HG02981 (cell line): ENCODE data around the gene SUN2.

Experiments
- ATAC-seq: cut with Tn5 transposase; IDR thresholded peaks from one replicate; pipeline ENCODE4 v1.9.1; 2021; ENCODE audit warnings: mild to moderate bottlenecking, moderate library complexity; ENCODE audit not compliant: unreplicated experiment

Gene SUN2

DNA sequence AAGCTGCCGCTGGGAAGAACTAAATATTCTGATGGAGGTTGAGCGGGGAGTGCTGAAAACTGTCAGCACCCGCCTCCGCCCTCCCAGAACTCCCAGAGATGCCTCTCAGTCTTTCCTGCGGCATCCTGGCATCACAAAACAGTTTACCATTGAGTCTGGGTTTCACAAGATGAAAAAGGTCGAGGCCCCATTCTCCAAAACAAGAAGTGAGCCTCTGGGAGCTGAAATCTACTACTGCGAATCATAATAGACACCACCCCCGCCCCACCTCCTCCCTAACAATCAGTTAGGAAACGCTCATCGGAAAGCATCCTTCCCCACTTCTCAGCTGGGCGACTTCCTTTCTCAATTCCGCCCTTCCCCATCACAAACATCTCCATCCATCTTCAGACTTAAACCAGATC lies 1.0 kb downstream of the SUN2 start:
- ATAC-seq: no peak

DNA sequence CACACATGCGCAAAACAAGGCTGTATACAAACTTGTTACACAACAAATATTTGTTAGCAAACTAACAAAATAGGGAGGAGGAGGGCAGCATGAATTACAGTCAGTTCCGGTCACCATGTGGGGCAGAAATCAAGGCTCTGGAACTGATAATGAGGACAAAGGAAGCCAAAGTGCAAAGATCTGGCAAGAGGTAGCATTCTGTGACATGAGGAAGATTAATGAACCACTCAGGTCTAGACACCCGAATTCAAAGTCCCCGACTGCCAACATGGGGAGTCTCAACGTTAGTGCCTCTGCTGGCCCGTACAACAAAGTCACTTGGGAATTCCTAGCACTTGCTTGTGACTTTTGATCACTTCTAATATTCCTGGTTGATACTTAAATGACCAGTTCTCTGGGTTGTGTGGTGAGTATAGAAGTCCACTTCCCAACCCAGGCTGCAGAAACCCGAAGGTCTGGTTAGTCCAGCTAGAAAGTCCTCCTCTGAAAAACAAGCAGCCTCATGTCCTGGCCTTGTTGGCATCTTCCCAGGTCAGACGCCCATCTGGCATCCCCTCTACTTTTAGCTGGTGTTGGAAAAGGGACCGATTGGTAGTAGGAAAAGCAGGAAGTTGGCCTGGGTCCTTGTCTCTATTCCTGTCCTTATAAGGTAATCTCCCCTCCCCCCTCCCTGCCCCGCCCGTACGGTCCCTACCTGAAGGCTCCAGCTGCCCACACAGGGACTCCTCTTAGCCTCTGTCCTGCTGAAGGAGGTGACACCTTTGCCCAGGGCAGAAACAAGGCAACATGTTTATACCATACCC lies 1.6 kb downstream of the SUN2 start:
- ATAC-seq: no peak

DNA sequence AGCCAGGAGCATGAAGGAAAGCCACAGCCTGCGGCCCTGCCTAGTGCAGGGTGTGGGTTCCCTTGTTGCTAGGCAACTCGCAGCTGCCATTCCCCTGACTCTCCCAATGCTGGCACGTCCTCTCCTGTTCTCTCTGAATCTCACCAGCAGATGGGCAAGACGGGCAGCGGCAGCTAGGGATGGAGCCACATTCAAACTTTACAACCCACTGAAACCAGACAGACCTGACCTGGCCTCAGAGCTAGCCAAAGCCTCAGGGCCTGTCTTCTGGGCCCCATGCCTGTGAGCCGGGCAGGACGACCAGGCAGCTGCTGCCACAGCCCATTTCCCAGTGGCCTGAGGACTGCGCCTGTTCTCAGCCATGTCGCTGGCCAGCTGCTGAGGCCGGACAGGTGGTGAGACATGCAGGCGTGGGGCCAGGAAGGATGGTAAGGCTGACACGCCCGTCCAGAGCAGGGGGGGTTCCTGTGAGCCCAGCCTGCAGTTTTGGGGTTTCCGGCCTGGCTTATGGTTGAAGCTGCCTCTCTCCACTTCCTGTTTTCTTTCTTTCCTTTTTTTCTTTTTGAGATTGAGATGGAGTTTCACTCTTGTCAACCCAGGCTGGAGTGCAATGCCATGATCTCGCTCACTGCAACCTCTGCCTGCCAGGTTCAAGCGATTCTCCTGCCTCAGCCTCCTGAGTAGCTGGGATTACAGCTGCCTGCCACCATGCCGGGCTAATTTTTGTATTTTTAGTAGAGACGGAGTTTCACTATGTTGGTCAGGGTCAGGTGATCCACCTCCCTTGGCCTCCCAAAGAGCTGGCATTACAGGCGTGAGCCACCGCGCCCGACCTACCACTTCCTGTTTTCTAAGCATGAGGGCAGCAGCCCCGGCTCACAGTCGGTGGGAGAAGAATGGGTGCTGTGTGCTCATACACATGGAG lies 4.1 kb downstream of the SUN2 start:
- ATAC-seq: peak; percentile 42

DNA sequence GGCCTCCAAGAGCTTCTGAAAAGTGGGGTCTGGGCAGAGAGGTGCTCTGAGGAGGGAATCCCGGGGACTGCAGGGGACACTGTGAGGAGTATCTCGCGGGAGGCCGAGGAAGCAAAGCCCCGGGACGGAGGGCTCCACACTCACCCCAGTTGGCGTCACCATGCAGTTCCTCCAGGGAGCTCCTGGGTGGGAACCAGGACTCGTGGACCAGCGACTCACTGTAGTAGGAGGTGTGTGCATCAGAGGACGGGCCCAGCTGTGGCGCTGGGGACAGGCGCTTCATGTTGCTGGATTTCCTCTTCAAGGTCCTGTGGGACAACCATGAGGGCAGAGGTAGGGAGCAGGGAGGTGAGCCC lies 4.8 kb downstream of the SUN2 start:
- no peak for ATAC-seq

DNA sequence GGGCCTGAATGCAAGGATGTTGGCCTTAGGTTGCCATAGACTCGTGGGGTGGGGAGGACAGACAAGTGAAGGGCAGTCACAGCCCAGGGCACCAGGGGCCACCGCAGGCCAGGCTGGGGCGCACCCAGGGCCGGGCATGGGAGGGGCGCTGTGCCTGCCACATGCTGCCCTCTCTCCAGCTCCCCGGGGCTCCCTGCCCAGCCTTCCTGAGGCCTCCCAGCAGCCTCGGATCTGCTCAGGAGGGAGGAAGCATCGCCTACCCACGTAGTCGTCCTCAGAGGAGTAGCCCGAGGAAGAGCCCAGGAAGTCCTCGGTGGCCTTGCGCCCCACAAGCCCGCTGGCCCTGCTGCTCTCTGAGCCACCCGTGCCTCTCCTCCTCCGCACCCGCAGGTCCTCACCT lies 5.2 kb downstream of the SUN2 start:
- ATAC-seq: no peak

DNA sequence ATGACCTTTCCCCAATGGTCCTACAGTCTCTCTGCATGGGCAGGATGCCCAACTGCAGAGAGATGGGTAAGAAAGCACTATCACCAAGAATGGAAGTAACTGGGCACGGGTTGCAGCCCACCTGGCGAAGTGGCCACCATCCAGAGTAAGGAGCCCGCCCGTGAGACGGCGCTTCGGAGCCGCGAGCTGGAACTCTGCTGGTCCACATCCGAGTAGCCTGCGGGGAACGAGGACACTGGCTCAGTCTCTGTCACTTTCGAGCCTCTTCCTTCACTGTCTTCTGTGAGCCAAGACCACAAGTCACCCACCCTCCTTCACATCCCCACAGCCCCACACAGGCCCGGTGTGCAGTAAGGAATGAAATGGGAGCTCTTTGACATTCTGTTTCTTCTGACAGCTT lies 5.7 kb downstream of the SUN2 start:
- no peak for ATAC-seq

DNA sequence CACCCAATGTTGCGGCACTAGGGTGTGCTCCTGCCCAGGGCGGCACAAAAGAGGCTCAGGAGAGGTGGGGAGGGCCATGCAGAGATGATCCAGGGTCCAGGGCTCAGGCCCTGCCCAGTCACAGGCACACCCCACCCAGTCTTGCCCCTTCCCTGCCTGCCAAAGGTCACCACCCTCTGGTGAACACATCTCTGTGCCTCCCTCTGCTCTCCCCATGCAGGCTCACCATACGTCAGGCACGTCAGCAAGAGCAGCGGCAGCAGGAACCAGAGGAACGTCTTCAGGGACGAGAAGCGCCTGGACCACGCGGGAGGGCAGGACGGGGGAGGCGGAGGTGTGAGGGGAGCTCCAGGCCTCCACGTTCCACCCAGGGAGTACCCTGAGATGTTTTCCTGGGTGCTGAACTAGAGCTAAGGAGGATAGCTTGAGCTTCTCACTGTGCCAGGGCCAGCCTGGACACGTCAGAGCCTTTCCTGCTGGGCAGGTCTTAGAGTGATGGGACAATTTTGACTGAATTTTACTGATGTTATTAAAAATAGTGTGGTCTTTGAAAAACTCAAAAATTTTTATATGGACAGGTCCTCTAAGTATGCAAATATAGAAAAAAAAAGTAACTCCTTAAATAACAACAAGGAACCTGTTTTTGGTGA lies 7.2 kb downstream of the SUN2 start:
- no peak for ATAC-seq

DNA sequence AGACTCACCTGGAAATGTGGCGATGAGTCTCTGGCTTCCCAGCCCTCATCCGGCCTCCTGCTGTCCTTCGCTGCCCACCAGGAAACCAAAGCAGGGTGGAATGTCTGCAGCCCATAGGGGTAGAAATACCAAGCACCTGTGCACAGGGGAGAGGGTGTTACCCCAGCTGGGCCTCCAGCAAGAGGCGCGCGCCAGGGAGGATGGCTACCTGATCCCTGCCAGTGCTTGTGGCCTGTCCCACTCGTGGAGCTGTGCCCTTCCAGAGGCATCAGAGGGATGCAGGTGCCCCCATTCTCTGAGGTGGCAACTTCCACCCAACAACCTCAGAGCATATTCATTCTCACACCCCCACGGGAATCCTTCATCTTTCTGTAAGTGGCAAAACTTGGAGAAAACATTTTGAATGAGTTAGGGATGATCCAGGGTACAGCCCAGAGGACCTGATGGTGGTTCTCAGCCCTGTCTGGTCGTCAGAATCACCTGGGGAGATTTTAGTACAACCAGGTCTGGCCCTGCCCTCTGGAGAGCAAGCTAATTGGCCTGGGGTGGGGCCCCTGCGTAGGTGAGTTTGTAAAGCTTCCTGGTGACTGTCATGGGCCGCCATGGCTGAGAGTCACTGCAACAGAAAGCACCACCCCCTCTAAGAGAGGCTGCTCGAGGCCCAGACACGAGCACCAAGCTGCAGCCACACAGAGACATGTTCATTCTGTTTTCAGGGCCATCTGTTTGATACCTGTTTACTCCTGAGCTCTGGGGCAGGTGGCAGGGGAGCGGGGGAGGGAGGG lies 9.9 kb downstream of the SUN2 start:
- ATAC-seq: no peak

DNA sequence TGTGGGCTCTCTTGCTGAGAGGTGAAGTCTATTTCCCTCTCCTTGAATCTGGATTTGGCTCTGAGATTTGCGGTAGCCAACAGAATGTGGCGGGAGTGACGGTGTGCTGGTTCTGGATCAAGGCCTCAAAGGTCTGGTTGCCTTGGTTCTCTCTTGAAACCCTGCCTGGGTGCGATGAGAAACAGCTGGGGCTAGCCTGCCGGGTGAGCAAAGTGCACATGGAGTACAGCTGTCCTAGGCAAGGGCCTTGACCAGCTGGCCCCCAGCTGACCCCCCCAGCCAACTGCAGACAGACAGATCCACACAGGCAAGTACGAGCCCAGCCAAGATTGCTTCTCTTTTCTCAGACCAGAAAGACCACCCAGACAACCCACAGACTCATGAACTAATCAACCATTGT lies 10.8 kb downstream of the SUN2 start:
- no peak for ATAC-seq

DNA sequence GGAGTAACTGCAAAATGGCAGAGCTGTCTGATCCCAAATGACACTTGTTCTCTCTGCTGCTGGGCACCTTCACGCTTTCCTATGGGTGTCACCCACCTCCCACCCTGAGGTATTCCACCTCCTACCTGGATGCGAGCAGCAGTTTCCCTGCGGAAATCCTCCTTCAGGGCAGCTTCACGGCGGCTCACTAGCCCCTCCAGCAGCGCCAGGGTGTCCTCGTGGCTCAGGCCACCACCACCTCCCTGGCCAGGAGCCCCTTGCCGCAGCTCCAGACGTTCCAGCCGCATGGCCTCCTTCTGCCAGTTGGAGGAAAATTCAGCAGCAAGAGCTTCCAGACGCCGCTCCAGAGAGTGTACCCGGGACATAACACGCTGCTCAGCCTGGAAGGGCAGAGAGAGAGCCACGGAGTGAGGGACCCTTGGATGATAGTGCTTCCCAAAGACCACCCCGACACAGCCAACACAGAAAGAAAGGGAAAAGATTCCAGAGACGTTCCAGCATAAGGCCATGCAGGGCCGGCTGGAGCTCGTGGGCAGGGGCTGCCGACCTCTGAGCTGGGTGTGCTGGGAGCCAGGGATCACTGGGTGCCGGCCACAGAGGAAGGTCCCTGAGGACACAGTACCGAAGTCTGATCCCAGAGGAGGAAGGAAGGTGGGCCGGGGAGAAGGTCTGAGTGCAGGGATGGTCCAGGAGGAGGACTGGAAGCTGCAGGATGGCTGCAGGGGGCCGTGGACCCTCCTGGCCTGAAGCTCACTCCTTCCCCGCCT lies 13.4 kb downstream of the SUN2 start:
- ATAC-seq: no peak

DNA sequence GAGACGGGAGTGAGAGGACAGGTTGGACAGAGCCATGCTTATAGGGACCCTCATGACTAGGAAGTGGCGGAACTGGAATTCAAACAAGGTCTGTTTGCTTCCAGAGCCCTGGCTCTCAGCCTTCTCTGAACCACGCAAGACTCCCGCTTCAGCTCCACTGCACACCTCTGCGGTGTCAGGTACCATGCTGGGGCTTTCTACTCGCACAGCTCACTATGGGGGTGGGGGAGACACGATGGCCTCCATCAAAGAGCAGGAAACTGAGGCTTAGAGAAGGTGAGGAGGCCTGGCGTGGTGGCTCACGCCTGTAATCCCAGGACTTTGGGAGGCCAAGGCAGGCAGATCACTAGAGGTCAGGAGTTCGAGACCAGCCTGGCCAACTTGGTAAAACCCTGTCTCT lies 14.2 kb downstream of the SUN2 start:
- ATAC-seq: no peak

DNA sequence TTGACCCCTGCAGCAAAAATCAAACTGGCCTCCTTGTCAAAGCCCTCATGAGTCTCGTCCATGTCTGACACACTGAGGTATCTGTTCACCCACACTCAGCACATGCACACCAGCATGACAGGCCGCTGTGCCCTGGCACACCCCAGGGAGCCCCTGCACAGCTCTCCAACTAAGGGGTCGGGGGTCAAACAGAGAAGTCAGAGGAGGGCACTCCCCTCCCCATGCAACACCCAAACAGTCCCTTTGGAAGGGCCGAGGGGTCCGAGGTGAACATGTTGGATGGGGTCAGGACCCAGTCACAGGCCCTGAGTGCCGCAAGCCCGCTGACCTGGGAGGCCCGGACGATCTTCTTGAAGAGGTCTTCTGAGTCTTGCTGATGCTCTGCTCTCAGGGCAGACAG lies 14.6 kb downstream of the SUN2 start:
- ATAC-seq: no peak

DNA sequence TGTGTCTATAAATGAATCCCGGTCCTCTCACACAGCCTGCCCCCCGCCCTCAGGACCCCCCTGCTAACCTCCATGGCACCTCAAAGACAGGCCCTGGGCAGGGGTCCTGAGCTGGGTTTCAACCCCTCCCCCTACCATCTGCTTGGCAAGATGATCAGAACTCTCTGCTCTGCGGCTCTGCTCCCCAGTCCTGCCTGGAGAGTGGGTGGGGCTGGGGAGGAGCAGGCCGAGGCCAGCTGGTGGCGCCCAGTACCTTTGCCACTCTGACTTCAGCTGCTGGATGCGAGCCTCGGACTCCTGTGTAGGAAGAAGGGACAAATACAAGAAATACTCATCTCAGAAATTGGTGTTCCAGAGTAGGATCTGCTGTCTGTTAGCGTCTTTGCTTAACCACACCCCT lies 15.0 kb downstream of the SUN2 start:
- no peak for ATAC-seq

DNA sequence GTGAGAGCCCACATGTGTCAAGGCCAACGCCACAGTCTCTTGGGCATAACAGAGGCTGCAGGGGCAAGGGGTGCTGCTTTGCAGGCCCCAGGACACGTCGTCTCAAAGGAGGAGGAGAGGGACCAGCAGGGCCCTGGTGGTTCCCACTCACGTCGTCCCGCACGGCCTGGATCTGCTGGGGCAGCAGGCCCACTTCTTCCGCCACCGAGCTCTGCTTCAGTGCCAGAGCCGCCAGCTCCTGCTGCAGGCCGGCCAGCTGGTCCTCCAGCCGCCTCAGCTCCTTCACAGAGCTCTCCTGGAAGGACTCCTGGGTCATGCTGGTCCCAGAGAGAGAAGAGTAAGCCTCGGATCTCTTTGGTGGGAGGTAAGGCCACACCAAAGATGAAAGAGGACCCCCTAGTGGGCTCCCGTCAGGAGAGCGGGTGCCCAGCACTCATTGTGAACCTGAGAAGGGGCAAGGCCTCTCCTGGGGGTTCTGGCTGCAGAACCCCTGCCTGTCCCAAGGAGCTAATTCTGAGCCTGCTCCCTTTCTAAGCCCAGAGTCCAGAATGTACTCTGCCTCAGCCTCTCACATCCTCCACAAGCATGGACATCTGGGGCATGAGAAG lies 15.6 kb downstream of the SUN2 start:
- ATAC-seq: no peak

DNA sequence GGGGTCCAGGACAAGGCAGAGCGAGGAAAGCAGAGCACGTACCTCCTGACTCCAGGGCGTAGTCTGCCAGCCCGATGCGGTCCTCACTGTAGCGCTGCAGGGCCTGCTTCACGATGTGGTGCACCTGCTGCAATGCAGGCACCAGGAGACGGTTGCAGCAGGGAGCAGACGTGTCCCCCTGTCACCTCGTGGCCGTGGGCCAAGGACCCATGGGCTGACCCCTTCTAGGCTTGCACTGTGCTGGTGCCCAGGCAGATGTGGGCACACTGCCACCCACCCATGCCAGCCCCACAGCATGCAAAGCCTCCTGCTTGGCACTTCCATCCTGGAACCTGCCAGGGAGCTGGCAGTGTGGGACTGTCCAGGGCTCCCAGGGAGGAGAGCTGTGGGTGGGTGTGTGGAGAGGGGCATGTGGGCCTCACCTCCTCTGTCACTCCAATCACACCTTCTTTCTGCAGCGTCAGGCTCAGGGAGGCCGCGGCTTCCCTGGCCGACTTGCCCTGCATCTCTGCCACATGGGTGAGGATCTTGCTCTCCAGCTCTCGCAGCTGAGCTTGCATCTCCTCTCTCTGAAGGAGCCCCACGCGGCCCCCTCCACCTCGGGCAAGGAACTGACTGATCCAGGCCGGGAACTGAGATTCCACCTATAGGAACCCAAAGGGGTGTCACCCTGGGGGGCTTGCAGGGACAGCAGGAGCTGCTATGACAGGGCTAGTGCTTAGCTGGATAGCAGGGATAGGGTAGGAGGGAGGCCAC lies 16.3 kb downstream of the SUN2 start:
- no peak for ATAC-seq

DNA sequence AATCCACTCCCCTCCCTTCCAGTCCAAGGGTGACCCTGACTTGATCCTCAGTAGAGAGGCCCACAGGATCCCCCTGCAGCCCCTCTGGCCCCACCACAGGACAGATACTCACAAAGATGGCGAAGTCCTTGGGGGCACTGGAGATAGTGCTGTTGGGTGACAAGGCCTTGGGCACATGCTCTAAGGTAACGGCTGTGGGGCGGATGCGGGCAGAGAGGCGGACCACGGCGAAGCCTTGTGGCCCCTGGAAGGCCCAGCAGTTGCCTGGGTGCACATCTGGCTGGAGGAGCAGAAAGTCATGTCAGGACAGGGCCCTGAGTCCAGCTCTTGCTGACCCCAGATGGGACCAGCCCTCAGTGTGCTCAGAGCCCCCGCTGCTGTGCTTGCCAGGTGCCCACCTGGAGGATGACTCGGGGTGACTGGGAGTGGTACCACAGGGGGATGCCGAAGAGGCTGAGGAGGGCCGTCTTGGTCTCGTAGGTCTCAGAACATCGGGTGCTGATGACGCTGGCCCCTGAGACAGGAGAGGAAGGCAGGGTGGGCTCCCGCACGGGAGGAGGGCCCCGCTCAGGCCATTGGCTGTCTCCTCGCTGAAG lies 17.2 kb downstream of the SUN2 start:
- ATAC-seq: no peak

DNA sequence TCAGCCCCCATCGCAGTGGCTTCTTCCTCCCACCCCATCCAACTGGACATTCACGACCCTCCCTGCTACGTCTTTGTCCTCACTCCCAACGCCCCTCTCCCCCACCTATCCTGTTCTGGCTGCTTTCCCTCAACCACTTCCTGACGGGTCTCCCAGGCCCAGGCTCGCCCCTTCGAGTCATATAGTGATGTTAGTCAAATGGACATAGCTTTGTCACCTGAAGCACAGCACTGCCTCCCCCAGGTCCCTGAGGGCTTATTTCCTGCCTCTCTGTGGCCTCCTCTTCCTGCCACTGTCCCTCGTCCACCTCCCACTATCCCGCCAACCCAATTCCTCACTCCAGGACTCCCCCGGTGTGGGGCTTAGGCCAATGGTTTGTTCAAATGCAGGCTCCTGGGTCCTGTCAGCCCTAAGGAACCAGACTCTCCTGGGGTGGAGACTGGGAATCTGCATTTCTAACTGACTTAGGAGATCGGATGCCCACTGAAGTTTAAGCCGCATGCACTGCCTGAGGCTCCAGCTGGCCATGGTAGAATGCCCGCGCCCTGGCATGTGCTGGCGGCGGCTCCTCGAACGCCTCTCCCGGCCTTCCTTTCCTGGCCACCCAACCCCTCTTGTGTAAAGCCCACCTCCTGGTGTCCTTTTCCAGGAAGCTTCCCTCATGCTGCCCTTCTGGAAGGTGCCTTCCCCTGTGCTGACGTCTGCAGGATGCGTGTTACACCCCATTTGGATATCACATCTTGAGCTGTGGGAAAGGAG lies 18.3 kb downstream of the SUN2 start:
- ATAC-seq: no peak

DNA sequence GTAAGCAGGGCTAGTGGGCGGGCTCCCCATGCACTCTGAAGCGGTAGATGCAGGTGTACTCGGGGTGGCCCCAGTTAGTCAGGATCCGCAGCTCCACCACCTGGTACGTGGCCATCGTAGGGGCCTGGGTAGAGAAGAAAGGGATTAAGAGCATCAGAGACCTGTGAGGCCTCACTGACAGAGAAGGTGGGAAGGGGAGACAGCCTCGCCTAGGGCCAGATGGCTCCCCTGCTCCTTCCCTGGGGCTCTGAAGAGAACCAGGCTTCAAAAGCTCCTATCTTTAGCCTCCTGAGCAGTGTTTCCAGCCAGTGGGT lies 19.6 kb downstream of the SUN2 start:
- ATAC-seq: no peak
